GM21367 (cell line): ENCODE data around the gene RASL10B.

ENCODE experiments used
- ATAC-seq: cut with Tn5 transposase; IDR thresholded peaks from one replicate; pipeline ENCODE4 v1.9.1; 2021; ENCODE audit not compliant: unreplicated experiment

RASL10B gene

DNA sequence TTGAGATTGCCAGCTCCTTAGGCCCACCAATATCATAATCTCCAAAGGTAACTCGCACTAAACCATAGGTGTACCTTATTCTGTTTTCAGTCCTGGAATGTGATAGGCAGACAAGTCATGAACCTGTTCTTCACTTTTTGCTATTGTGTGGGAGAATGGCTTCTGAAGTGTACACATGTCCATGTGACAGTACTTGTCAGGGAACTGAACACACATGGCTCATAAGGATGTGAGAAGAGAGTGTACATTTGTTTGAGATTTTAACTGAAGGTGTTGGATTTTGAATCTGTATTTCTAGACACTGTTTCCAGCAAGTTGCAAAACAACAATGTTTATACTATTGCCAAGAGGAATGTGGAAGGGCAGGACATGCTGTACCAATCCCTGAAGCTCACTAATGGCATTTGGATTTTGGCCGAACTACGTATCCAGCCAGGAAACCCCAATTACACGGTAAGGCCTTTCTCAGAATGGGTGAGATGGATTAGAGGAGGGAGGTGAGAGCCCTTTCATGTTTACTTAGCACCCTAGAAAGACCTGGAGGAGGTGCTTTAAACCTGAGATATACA, 14.5 kb upstream of the RASL10B start:
- no peak for ATAC-seq

DNA sequence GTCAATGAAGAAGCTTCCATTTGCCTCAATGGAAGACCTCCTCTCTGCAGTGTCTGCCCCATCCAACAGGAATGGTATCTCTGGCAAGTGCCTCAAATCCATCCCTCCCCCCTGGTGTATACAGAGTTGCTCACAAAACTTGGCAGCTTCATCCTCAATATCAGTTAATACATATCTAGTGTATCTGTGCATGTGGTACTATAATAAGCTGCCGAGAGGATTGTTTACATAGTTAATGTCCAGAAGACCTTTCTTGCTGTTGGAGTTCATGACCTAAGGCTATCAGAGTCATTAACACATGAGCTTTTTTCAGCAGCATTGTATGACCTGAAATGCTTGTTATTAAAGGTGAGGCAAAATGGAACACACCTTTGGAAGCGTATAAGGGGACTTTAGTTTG, 14.0 kb upstream of the RASL10B start:
- ATAC-seq = no peak

DNA sequence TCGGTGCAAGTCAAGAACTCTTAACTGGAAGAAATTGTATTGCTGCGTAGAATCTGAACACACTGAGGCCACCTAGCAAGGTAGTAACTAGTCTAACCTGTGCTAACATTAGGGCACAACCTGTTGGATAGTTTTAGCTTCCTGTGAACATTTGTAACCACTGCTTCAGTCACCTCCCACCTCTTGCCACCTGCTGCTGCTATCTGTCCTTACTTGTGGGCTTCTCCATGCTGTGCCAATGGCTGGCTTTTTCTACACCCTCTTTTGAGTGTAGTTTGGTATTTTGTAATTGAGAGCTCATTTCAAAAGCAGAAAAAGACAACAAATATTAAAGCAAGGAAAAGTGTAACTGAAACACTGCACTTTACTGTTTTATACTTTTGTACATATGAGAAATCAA, 7.7 kb upstream of the RASL10B start:
- no peak for ATAC-seq

DNA sequence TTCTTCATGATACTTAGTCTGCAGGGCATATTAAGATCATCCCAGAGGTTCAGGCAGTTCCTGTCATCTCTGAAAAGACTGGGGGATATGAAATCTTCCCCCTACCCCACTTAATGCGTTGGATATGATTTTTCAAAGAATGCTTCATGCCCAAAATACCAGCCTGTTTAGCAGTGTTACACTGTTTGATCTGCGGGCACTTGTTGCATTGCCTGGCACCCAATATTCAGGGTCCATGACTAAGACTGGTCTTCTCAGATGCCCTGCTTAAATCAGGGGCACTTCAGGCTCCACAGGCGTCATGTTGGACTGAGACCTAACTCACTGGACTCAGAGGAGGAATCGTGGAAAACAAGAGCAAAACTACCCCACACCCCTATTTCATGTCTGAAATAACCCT, 6.4 kb upstream of the RASL10B start:
- ATAC-seq = no peak

DNA sequence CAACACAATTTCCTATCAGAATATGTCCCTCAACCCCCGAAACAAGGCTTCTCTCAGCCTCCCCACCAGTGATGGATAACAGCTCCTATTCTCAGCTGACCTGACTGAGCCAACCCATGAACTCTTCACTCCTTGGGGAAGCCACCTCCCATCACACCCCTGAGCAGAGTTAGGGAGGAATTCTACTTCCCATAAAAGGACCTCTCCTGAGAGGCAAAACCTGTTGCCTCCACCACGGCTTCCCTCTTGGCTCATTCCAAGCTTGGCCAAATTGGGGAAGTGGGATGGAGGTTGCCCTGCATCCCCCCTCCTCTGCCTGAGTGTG, 5.7 kb upstream of the RASL10B start:
- no peak for ATAC-seq

DNA sequence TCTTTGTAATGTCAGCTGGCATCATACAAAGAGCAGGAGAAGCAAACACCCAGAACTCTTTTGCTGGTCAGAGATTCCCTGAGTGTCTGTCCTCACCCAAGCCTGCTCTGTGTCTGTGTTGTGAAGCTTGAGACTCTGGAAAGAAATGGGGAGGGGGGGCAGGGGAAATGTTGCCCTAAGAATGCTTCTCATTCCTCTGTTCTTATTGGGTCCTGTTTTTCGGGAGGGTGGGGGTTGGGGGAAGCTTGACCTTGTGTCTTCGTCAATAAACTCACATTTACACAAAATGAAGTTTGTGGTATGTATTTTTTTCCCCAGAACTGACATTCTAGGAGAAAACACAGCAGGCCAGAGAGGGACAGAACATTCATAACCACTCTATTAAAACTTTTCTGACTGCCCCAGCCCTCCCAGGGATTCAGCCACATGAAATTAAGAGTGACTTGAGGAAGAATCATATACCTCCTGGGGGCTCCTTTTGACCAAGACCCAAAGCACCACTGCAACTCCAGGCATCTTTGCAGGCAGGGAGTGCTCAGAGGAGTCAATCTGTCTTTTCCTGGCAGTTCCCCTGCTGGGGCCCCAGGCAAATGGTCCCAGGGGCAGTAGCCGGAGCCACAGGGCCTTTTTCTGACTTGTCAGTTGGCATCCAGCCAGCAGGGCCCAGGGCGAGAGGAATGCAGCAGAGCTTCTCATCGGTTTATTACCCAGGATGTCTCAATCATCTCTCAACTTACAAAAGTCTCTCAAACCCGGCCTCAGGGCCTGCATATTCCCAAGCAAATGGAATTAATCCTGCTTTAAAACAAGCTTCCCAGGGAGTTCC, 5.1 kb upstream of the RASL10B start:
- no peak for ATAC-seq

DNA sequence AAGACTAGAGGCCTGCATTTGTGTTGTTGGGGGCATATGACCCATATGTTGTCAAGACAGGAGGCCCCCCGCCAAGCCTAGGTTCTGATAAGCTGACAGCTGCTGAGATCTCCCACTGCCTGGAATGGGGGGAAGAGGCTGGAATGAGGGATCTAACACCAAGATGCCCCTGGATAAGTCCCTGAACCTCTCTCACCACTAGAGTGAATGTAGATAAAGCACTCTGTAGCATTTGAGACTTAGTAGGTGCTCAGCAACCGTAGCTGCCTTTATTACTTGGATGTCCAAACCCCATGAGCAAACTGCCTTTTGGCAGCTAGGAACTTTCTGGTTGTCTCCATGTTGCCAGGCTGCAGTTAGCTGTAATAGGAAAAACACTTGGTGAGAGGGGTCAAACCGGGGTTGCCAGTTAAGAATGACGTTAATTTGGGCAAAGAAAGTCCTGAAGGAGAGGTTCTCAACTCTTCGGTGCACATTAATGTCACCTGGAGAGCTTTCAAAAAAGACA, 4.4 kb upstream of the RASL10B start:
- ATAC-seq = no peak

DNA sequence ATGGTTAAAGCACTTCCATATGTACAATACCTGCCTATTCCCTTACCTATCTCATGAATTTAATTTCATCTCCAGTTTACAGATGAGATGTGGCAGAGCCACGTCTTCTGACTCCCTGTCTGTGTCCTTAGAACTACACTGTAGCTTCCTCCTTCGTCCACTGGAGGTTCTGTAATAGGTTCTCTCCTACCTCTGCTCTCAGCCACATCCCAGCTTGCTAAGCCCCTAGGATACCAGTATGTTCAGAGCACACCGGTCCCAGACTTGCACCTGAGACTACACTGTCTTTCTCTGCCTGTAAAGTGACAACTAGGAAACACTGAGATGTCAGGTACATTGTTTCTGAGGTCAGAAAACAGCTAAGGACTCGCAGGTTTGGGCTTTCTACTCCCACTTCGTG, 3.8 kb upstream of the RASL10B start:
- ATAC-seq = no peak

DNA sequence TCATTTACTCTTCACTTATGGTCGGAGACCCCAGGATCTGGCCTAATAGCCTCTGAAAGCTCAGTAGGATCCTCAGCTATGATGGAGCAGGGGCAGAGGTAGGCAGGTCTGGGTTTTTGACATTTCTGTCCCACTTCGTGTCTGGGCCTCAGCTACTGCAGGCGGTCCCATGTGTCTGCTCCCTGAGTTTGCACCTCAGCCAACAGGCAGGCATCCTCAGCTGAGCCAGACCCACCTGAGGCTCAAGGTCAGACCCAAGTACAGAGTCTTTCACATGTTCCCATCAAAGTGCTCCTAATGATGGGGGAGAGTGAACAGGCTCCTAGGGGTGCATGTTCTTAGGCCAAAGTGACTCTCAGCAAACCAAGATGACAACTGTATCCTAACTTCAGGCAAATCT, 2.9 kb upstream of the RASL10B start:
- ATAC-seq = no peak

DNA sequence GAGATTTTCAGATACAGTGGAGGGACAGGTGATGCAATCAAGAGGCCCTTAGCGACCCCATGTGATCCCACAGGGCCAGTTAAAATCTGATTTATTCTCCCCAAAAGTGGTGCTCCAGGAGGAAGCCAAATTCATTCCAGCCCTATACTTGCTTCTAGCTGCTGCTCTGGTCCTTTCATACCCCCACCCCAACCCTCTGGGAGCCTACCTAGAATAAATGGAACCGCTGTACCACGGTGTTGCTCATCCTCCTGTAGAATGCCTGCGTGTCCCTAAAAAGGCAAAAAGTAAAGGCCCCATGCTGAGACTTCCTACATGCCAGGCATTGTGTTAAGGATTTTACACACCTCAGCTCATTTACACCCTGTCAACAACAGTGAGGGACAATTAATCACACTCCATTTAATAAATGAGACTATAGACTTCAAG, 2.0 kb upstream of the RASL10B start:
- no peak for ATAC-seq

DNA sequence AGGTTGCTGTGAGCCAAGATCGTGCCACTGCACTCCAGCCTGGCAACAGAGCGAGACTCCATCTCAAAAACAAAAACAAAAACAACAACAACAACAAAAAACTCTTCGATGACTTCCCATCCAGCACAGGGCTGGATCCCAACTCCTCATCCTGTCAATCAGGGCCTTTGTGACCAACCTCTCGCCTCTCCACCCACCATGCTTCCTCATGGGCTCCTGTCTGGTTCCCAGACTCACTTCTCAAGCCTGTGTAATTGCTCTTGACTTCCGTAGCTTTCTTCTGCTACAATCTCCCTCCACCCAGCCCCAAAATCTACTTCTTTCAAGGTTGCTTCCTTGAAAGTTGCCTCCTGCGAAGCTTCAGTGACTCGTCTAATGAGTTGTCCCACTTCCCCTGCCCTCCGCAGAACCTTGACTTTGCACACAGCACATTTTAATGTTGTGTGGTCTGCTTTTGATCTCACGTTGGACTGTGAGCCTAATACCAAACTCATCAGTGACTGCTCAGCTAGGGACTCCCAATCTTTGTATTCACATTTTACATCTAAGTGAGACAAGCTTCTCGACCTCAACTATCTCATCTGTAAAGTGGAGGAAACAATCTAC, 936 bp upstream of the RASL10B start:
- no peak for ATAC-seq

DNA sequence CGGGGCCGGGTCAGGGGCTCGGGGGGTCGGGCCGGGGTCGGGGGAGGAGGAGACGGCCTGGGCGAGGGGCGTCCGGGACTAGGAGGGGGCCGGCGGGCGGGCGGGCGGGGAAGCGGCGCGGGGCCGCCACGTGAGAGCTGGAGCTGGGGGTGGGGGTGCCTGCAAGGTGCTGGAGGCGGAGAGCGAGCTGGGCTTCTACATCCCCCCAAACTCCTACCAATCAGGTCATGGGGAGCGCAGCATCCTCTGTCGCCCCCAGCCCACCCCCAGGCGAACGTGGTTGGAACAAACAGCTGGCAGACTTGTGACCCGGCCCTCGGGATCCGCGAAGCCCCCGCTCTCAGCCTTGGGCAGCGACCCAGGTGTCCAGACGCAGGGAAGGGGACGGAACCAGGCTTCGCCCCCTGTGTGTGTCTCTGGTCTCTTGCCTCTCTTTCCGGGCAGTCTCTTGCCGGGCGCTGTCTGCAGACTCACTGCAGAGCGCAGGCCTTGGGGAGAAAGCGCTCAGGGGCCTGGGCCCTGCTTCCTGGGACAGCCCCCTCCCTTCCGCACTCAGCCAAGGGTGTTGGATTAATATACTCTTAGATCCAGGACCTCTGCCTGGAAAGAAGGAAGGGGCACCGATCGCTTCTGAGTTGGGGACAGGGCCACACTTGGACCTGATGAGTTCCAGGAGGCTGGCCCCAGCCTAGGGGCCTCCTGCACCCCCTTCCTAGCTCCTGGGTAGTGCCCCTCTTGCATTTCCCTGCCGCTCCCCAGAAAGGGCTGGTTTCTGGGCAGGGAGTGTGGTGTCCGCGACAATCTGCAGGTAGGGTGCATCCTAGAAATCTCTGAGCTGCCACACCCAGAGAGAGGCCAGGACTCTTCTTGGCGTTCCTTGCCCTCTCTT, 722 bp downstream of the RASL10B start:
- no peak for ATAC-seq

DNA sequence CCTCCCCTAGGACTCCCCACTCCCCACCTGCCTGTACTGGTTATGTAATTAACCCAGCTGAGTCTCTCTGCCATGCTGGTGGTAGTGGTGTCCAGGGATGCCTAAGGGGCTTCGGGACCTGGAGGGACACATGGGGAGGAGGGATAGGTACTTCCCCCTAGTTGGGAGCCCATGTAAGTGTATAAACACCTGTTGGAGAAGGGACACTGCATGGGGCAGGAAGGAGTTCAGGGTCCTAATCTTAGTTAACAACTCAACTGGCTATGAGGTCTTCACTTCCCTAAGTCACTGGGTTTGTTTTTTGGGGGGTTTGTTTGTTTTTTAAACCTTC, 1.3 kb downstream of the RASL10B start:
- no peak for ATAC-seq

DNA sequence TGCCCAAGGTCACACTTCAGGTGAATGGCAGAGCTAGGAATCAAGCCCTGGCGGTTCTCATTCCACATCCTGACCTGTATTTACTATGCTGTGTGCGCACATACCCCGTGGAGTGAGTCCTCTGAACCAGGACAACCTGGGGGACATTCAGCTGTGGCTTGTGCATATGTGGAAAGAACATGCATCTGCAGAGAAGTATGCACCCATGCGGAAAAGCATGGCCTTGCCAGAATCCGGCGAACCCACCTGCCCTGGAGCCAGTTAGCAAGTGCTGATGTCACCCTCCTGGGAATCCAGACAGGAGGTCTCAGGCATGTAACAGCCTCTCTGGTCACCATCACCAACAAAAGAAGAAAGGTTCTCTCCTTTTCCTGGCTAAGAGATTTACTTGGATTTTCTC, 1.9 kb downstream of the RASL10B start:
- ATAC-seq = no peak

DNA sequence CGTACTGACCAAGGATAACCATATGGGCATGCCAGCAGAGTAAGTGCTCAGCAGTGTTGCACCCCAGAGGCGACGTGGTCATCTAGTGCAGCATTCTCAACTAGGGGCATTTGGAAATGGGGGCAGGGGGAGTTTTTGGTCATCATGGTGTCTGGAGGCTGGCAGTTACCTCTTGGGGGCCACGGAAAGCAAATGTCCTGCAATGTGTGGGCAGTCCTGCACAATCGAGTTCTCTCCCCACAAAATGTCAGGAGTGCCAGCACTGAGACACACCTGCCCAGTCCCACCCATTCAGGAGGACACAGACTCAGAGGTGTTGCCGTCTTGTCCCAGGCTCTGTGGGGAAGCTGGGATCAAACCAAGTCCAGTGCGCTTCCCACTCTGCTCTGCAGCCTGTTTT, 3.0 kb downstream of the RASL10B start:
- ATAC-seq = no peak

DNA sequence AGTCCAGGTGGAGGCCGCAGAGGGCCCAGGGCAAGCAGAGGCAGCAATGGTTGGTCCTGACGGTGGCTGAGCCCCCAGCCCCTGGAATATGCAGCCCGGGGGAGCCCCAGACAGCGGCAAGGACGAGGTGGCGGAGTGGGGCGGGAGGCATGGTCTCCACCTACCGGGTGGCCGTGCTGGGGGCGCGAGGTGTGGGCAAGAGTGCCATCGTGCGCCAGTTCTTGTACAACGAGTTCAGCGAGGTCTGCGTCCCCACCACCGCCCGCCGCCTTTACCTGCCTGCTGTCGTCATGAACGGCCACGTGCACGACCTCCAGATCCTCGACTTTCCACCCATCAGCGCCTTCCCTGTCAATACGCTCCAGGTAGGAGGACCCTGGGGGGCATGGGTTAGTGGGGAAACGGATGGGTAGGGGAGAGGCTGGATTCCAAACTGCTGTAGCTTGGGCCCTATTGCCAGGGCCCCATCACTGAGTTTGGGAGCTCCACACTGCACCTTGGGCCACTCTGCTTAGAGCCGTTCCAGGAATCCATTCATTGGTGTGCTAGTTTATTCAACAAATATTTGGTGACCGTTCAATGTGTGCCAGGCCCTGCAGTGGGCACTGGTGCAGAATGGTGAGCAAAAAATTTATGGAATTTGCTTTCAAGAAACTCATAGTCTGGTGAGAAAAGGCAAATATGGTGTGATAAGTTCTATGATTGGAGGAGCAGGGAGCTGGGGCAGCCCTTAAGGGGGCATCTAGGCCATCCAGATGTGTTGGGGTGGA, 3.8 kb downstream of the RASL10B start:
- ATAC-seq = no peak

DNA sequence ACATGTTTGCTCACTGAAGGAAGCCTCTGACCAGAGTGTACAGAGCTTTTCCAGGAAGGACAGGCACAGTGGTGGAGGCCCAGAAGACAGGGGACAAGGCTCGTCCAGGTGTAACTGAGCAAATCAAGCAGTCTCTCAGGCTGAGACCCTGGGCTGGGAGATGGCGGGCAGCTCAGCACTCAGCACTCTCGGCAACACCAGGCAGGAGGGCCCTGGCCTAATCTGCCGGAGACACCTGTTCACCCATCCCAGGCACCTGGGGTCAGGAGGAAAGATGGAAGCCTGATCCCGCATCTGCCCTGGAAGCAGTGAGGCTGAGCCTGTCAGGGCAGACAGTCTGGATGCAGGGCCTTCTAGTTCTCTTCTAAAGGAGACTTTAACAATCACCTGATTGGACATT, 4.8 kb downstream of the RASL10B start:
- no peak for ATAC-seq

DNA sequence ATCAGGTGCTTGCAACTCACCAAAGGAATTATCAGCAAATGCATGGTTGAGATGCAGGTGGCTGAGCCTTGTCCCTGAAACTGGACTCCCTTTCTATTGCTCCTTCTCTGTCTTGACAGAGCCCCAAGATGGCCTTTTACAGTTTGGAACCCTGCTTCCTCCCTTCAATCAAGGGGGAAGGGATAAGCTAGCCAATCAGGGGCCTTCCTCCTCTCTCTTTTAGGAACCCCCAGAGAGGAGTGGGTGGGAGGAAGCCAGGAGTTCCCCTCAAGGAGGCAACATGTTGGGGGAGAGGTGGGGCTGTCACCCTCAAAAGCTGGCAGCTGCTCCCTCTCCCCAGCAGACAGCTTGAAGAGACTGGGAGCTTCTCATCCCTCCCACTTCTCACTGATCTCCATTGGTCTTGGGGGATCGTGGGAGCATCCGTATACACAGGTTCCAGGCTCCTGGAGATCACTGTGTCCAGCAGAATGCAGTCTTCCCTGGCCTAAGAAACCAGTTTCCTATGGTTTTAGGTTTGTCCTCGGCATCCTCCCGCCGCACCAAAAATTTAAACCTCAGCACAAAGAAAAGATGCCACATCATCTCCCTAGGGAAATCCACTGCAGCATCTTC, 7.2 kb downstream of the RASL10B start:
- ATAC-seq = no peak

DNA sequence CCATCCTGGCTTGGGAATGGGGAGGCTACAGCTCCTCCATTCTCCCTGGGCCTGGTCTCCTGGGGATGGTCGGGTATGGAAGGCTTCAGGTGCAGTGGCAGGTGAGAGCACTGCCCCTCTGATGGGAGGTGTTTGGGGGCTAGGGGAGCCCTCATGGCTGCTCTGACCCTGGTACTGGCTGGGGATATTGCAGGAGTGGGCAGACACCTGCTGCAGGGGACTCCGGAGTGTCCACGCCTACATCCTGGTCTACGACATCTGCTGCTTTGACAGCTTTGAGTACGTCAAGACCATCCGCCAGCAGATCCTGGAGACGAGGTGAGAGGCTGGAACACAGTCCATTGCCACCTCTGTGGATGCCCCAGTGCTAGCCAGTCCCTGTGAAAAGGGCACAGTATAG, 8.8 kb downstream of the RASL10B start:
- ATAC-seq = no peak
